Measurements from ENCODE around the gene C2orf15. TPM values are rescaled to one million over a fixed set of nuclear protein-coding genes. Genes with fewer than 3 reads are reported as not detected.

The C2orf15 gene
- total RNA-seq, 1 experiment from 2014 or later: 1.9 TPM

DNA sequence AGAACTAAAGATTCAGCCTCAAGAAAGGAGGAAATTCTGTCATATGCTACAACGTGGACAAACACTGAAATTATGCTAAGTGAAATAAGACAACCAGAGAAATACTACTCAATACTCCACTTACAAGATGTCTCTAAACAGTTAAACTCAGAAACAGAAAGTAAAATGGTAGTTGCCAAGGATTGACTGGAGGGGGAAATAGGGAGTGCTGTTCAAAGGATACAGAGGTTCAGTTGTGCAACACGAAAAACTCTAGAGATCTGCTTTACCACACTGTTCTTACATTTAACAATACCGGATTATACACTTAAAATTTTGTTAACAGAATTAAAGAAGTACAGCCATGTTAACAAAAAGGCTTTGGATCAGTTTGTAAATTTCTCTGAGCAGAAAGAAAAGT, 39.8 kb upstream of the C2orf15 start:
- POLR2A ChIA-PET: no interaction called here
- BruUV-seq (replicated peaks): no TSS peak
- ATAC-seq: no peak

More for the DNA sequence above, 39.8 kb upstream of the C2orf15 start:
- no peak overlapping the region for H2AFZ ChIP-seq (ENCODE audit: low read depth, low read length, poor library complexity, severe bottlenecking)
- H3K27ac ChIP-seq (ENCODE audit: low read depth, low read length): no peak overlapping the region
- TF ChIP-seq FOSL1 (IDR thresholded peaks at IDR 0.05; ENCODE audit: low read depth) (no peak), CBX3 (IDR thresholded peaks at IDR 0.05; ENCODE audit: low read depth) (no peak), CEBPB (IDR thresholded peaks at IDR 0.05; ENCODE audit: low read depth) (no peak), RAD21 (IDR thresholded peaks at IDR 0.05; ENCODE audit: low read depth) (no peak), ZFX (IDR thresholded peaks at IDR 0.05) (no peak), EZH2phosphoT487 (IDR thresholded peaks at IDR 0.05; ENCODE audit: borderline replicate concordance) (no peak), ZNF274 (IDR thresholded peaks at IDR 0.05; ENCODE audit: low read depth, low read length) (no peak), SP1 (IDR thresholded peaks at IDR 0.05; ENCODE audit: low read depth) (no peak)
- TF ChIP-seq, protein P1, sequence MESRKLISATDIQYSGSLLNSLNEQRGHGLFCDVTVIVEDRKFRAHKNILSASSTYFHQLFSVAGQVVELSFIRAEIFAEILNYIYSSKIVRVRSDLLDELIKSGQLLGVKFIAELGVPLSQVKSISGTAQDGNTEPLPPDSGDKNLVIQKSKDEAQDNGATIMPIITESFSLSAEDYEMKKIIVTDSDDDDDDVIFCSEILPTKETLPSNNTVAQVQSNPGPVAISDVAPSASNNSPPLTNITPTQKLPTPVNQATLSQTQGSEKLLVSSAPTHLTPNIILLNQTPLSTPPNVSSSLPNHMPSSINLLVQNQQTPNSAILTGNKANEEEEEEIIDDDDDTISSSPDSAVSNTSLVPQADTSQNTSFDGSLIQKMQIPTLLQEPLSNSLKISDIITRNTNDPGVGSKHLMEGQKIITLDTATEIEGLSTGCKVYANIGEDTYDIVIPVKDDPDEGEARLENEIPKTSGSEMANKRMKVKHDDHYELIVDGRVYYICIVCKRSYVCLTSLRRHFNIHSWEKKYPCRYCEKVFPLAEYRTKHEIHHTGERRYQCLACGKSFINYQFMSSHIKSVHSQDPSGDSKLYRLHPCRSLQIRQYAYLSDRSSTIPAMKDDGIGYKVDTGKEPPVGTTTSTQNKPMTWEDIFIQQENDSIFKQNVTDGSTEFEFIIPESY (IDR thresholded peaks at IDR 0.05; ENCODE audit: extremely low read depth, insufficient replicate concordance, low read length): no peak
- TF ChIP-seq, protein P2, sequence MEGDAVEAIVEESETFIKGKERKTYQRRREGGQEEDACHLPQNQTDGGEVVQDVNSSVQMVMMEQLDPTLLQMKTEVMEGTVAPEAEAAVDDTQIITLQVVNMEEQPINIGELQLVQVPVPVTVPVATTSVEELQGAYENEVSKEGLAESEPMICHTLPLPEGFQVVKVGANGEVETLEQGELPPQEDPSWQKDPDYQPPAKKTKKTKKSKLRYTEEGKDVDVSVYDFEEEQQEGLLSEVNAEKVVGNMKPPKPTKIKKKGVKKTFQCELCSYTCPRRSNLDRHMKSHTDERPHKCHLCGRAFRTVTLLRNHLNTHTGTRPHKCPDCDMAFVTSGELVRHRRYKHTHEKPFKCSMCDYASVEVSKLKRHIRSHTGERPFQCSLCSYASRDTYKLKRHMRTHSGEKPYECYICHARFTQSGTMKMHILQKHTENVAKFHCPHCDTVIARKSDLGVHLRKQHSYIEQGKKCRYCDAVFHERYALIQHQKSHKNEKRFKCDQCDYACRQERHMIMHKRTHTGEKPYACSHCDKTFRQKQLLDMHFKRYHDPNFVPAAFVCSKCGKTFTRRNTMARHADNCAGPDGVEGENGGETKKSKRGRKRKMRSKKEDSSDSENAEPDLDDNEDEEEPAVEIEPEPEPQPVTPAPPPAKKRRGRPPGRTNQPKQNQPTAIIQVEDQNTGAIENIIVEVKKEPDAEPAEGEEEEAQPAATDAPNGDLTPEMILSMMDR (IDR thresholded peaks at IDR 0.05 in 2 of 3, conservative IDR thresholded peaks at IDR 0.05 in 1 of 3; ENCODE audit: borderline replicate concordance in 1 of 3, insufficient read depth in 1 of 3, low read depth in 2 of 3, low read length in 2 of 3): no peak
- no peaks in the 10 kb centered on the region; a peak in 1 of 4 replicates for H3K36me3 ChIP-seq (ENCODE audit: control insufficient read depth in 1 of 2, insufficient read depth in 2 of 2, low read length in 2 of 2)
- no peaks in the 10 kb centered on the region for H3K79me2 ChIP-seq (ENCODE audit: insufficient read depth, low read length)
- no peaks in the 10 kb centered on the region for H3K27me3 ChIP-seq (ENCODE audit: insufficient read depth, low read length)
- no peaks in the 10 kb centered on the region for H3K9me2 ChIP-seq (ENCODE audit: insufficient read depth)
- RAD21 ChIA-PET (ENCODE audit: low non-redundant PET in 1 of 2, low total read pairs in 2 of 2, uncharacterized antibody in 2 of 2, unreplicated experiment in 2 of 2): no interaction called here
- intact Hi-C loops (cut with micrococcal nuclease): no loop called here
- H3K4me2 ChIP-seq (ENCODE audit: low read length): no peak overlapping the region
- no peaks in the 10 kb centered on the region for H3K9me3 ChIP-seq (ENCODE audit: control insufficient read depth in 1 of 2, insufficient read depth in 1 of 2, low read depth in 1 of 2, low read length in 2 of 2)
- H4K20me1 ChIP-seq (ENCODE audit: insufficient read depth): no peaks in the 10 kb centered on the region
- no peak overlapping the region for H3K4me3 ChIP-seq (replicated peaks in 1 of 2; ENCODE audit: low read depth in 1 of 2, low read length in 2 of 2)
- no peaks in the 10 kb centered on the region for H3K4me1 ChIP-seq (ENCODE audit: control insufficient read depth in 1 of 2, insufficient read depth in 2 of 2, low read length in 2 of 2)
- no peak overlapping the region for H3K9ac ChIP-seq (ENCODE audit: low read length)
- CTCF ChIA-PET: no interaction called here
- DNase-seq (ENCODE audit: low read depth, low spot score): no peak

Data from HCT116 (cell line).